CD4-positive, alpha-beta memory T cell (primary cell): ENCODE results near the gene ARV1. TPM values are rescaled to one million over a fixed set of nuclear protein-coding genes. Genes with fewer than 3 reads are reported as not detected.

Experiments used
- CTCF ChIA-PET: fragments of 350-600 bp; sonication (Branson Sonifier 250); formaldehyde crosslinking; loops from one replicate; lab custom pipeline; 2021; ENCODE audit warnings: inconsistent platforms; ENCODE audit not compliant: partially characterized antibody; lab: Charles Lee
- POLR2A ChIA-PET: fragments of 350-600 bp; sonication (Branson Sonifier 250); formaldehyde crosslinking; loops from one replicate; lab custom pipeline; 2021; ENCODE audit not compliant: partially characterized antibody; lab: Charles Lee
- DNase-seq, 5 donors: peaks; one replicate each; pipeline versions ENCODE4 v3.0.0 to v3.0.0-alpha.2; 2020 to 2022; ENCODE audit warnings: mixed read lengths in 1 of 5
- H3K27ac ChIP-seq: one replicate; pipeline ENCODE4 v1.7.0; 2013; ENCODE audit warnings: low read depth, low read length
- H3K27me3 ChIP-seq: 2 replicates; pipeline ENCODE4 v1.7.0; 2013; ENCODE audit warnings: mild to moderate bottlenecking, low read length, moderate library complexity; ENCODE audit not compliant: insufficient read depth
- H3K36me3 ChIP-seq: 2 replicates; pipeline ENCODE4 v1.7.0; 2013; ENCODE audit warnings: mild to moderate bottlenecking, low read length, moderate library complexity; ENCODE audit not compliant: insufficient read depth
- H3K4me1 ChIP-seq: 2 replicates; pipeline ENCODE4 v1.7.0; 2013; ENCODE audit warnings: mild to moderate bottlenecking, low read length, moderate library complexity; ENCODE audit not compliant: insufficient read depth
- H3K4me3 ChIP-seq, 2 donors: one replicate each; pipeline ENCODE4 v1.7.0; 2013; ENCODE audit warnings: low read length in 2 of 2, mild to moderate bottlenecking in 1 of 2
- H3K9me3 ChIP-seq, 2 donors: one replicate each; pipeline ENCODE4 v1.7.0; 2013; ENCODE audit warnings: low read length in 2 of 2, control low read depth in 1 of 2; ENCODE audit not compliant: control insufficient read depth in 1 of 2
- H3K27ac Mint-ChIP-seq, 7 donors: one replicate each; pipeline ENCODE4 v1.8.0; 2020 to 2021; ENCODE audit warnings: mixed read lengths in 7 of 7, mild to moderate bottlenecking in 6 of 7, inconsistent platforms in 3 of 7, moderate library complexity in 3 of 7
- H3K27me3 Mint-ChIP-seq, 2 donors: one replicate each; pipeline ENCODE4 v1.8.0; 2020 to 2021; ENCODE audit warnings: mixed read lengths in 2 of 2
- H3K36me3 Mint-ChIP-seq, 2 donors: one replicate each; pipeline ENCODE4 v1.8.0; 2020 to 2021; ENCODE audit warnings: mixed read lengths in 2 of 2, inconsistent platforms in 1 of 2, mild to moderate bottlenecking in 1 of 2
- H3K4me1 Mint-ChIP-seq, 4 donors: one replicate each; pipeline ENCODE4 v1.8.0; 2020 to 2021; ENCODE audit warnings: mixed read lengths in 4 of 4, mild to moderate bottlenecking in 1 of 4
- H3K4me3 Mint-ChIP-seq, 8 donors: one replicate each; pipeline ENCODE4 v1.8.0; 2020 to 2021; ENCODE audit warnings: mixed read lengths in 8 of 8, mild to moderate bottlenecking in 7 of 8, moderate library complexity in 6 of 8, inconsistent platforms in 3 of 8
- H3K9me3 Mint-ChIP-seq, 8 donors: one replicate each; pipeline ENCODE4 v1.8.0; 2020 to 2021; ENCODE audit warnings: mixed read lengths in 8 of 8, mild to moderate bottlenecking in 5 of 8, inconsistent platforms in 3 of 8, moderate library complexity in 1 of 8
- intact Hi-C: fragments of 100-400 bp; cut with micrococcal nuclease; formaldehyde crosslinking; loops from one replicate; pipeline ENCODE4 v1.15.1; 2023
- polyA plus RNA-seq, 2 donors: library from polyadenylated mRNA; unstranded; fragments of 300-500 nt; fragmentation: Illumina TruSeq; gene quantifications; one replicate each; pipeline ENCODE4 v1.2.3, GENCODE V29; 2021
- total RNA-seq, 2 experiments: library from RNA; stranded (reverse); gene quantifications; one replicate each; pipeline ENCODE4 v1.2.3, GENCODE V29; 2021

The ARV1 gene
- total RNA-seq (10 to 100 TPM; 13.8 to 14.2 TPM), polyA plus RNA-seq (10 to 100 TPM; 24.4 to 37.4 TPM)

GRCh38 chr1:230978491-230979388, at the start of gene ARV1, which contains the start of gene TTC13:
Gene ARV1 (plus strand): TSS chr1:230979094. CDS start chr1:230979106, 12 bp downstream.
Gene TTC13 (minus strand): TSS chr1:230978861. CDS start chr1:230978830, 31 bp downstream.
- intact Hi-C loops, result loop anchor here (1.0 to 5.0 kb wide), 10 partner anchors 41 to 550 kb away; partner anchors contain the start of genes COG2, EGLN1, FAM89A and GNPAT
- POLR2A ChIA-PET, result interaction anchor here (0.6 to 3.1 kb wide), 14 partner anchors 10 to 443 kb away, joined by 3 to 15 read pairs (median 4); partner anchors contain the start of genes COG2, FAM89A and GNPAT
- Histone ChIP-seq H3K27ac (peak within 1 kb of the TSS; percentile 69), H3K4me1 (peaks cover 59% of the 10 kb centered on the region), H3K4me3 (peak within 1 kb of the TSS; percentile 66 to 86), H3K36me3 (peaks cover 7% of the 10 kb centered on the region), H3K9me3 (no peaks in the 10 kb centered on the region), H3K27me3 (no peaks in the 10 kb centered on the region)
- Mint-ChIP-seq H3K27ac (peak within 1 kb of the TSS; percentile 92 to 100 (median 97)), H3K27me3 (no peaks in the 10 kb centered on the region), H3K4me1 (peaks cover 34 to 41% (median 38%) of the 10 kb centered on the region in 4 donors), H3K9me3 (no peaks in the 10 kb centered on the region), H3K36me3 (peaks cover 7 to 29% of the 10 kb centered on the region in 2 donors), H3K4me3 (peak within 1 kb of the TSS; percentile 94 to 100 (median 98))
- peak; percentile 95 to 97 (median 96) for DNase-seq
- CTCF ChIA-PET, result interaction anchor here (0.6 to 2.1 kb wide), 16 partner anchors 8 to 337 kb away, joined by 3 to 19 read pairs (median 5); partner anchors contain the start of gene COG2

- CTCF ChIA-PET, result interaction anchor here (2.1 kb wide), 1 partner anchor 13 kb away, joined by 5 read pairs; no protein-coding TSS in a partner anchor
- H3K27me3 ChIP-seq, result no peaks in the 10 kb centered on the region
- Mint-ChIP-seq H3K36me3 (peaks cover 43 to 72% of the 10 kb centered on the region in 2 donors), H3K9me3 (no peaks in the 10 kb centered on the region), H3K4me3 (no peak overlapping the region), H3K27me3 (no peaks in the 10 kb centered on the region), H3K4me1 (peaks cover 0 to 5% (median 4%) of the 10 kb centered on the region in 4 donors), H3K27ac (peak overlapping the region in 3 of 7 donors; percentile 22 to 73 (median 35))
- no peak overlapping the region for H3K27ac ChIP-seq
- peaks cover 28% of the 10 kb centered on the region for H3K36me3 ChIP-seq
- H3K4me3 ChIP-seq, result no peak overlapping the region
- DNase-seq, result no peak
- no peaks in the 10 kb centered on the region for H3K9me3 ChIP-seq
- intact Hi-C loops, result no loop called here
- POLR2A ChIA-PET, result no interaction called here
- no peaks in the 10 kb centered on the region for H3K4me1 ChIP-seq
These were observed 47.9 kb upstream of the ARV1 start for GRCh38 chr1:230930986-230931385.

- intact Hi-C loops, result loop anchor here (5.0 kb wide), 1 partner anchor 41 kb away; the partner anchor contains the start of genes ARV1 and TTC13
- CTCF ChIA-PET, result no interaction called here
- Mint-ChIP-seq H3K27me3 (no peaks in the 10 kb centered on the region), H3K27ac (peak overlapping the region in 5 of 7 donors; percentile 3 to 90 (median 65)), H3K9me3 (no peaks in the 10 kb centered on the region), H3K4me1 (peaks cover 0 to 33% (median 11%) of the 10 kb centered on the region in 4 donors), H3K36me3 (peaks cover 53 to 78% of the 10 kb centered on the region in 2 donors), H3K4me3 (no peak overlapping the region)
- POLR2A ChIA-PET, result no interaction called here
- DNase-seq, result no peak
- H3K27ac ChIP-seq, result no peak overlapping the region
- H3K36me3 ChIP-seq, result peaks cover 19% of the 10 kb centered on the region
- H3K4me3 ChIP-seq, result no peak overlapping the region
- no peaks in the 10 kb centered on the region for H3K4me1 ChIP-seq
- H3K27me3 ChIP-seq, result no peaks in the 10 kb centered on the region
- no peaks in the 10 kb centered on the region for H3K9me3 ChIP-seq
These were observed 43.0 kb upstream of the ARV1 start for GRCh38 chr1:230935852-230936251.

- Histone ChIP-seq H3K4me3 (no peak overlapping the region), H3K9me3 (no peaks in the 10 kb centered on the region), H3K4me1 (no peaks in the 10 kb centered on the region), H3K27ac (no peak overlapping the region), H3K27me3 (no peaks in the 10 kb centered on the region), H3K36me3 (peaks cover 14% of the 10 kb centered on the region)
- H3K27ac Mint-ChIP-seq, result peak overlapping the region in 6 of 7 donors; percentile 3 to 70 (median 62)
- H3K36me3 Mint-ChIP-seq, result peaks cover 55 to 73% of the 10 kb centered on the region in 2 donors
- no peaks in the 10 kb centered on the region for H3K9me3 Mint-ChIP-seq
- intact Hi-C loops, result loop anchor here (5.0 kb wide), 1 partner anchor 41 kb away; the partner anchor contains the start of genes ARV1 and TTC13
- POLR2A ChIA-PET, result no interaction called here
- CTCF ChIA-PET, result no interaction called here
- H3K27me3 Mint-ChIP-seq, result no peaks in the 10 kb centered on the region
- no peak overlapping the region for H3K4me3 Mint-ChIP-seq
- H3K4me1 Mint-ChIP-seq, result peaks cover 0 to 33% (median 11%) of the 10 kb centered on the region in 4 donors
- DNase-seq, result no peak
These were observed 42.4 kb upstream of the ARV1 start for GRCh38 chr1:230936475-230936874.

- Histone ChIP-seq H3K27me3 (no peaks in the 10 kb centered on the region), H3K4me3 (no peak overlapping the region), H3K36me3 (peaks cover 9% of the 10 kb centered on the region), H3K27ac (no peak overlapping the region), H3K9me3 (no peaks in the 10 kb centered on the region), H3K4me1 (no peaks in the 10 kb centered on the region)
- CTCF ChIA-PET, result no interaction called here
- POLR2A ChIA-PET, result no interaction called here
- Mint-ChIP-seq H3K36me3 (peaks cover 55 to 66% of the 10 kb centered on the region in 2 donors), H3K4me1 (peaks cover 0 to 33% (median 11%) of the 10 kb centered on the region in 4 donors), H3K9me3 (no peaks in the 10 kb centered on the region), H3K27me3 (no peaks in the 10 kb centered on the region), H3K27ac (peak overlapping the region in 5 of 7 donors; percentile 29 to 72 (median 52)), H3K4me3 (peak overlapping the region in 1 of 8 donors; percentile 3)
- intact Hi-C loops, result loop anchor here (5.0 kb wide), 1 partner anchor 40 kb away; the partner anchor contains the start of genes ARV1 and TTC13
- DNase-seq, result no peak
These were observed 41.5 kb upstream of the ARV1 start for GRCh38 chr1:230937371-230937770.

GRCh38 chr1:230938924-230939368, 39.9 kb upstream of the ARV1 start:
- Histone ChIP-seq H3K27me3 (no peaks in the 10 kb centered on the region), H3K4me3 (no peak overlapping the region), H3K27ac (no peak overlapping the region), H3K4me1 (no peaks in the 10 kb centered on the region), H3K9me3 (no peaks in the 10 kb centered on the region), H3K36me3 (peaks cover 9% of the 10 kb centered on the region)
- no peaks in the 10 kb centered on the region for H3K27me3 Mint-ChIP-seq
- intact Hi-C loops, result loop anchor here (5.0 kb wide), 1 partner anchor 38 kb away; the partner anchor contains the start of genes ARV1 and TTC13
- peaks cover 52 to 63% of the 10 kb centered on the region in 2 donors for H3K36me3 Mint-ChIP-seq
- peaks cover 0 to 37% (median 14%) of the 10 kb centered on the region in 4 donors for H3K4me1 Mint-ChIP-seq
- no peak for DNase-seq
- H3K9me3 Mint-ChIP-seq, result no peaks in the 10 kb centered on the region
- no peak overlapping the region for H3K4me3 Mint-ChIP-seq
- POLR2A ChIA-PET, result interaction anchor here (1.6 kb wide), 1 partner anchor 34 kb away, joined by 4 read pairs; no protein-coding TSS in a partner anchor
- CTCF ChIA-PET, result no interaction called here
- H3K27ac Mint-ChIP-seq, result peak overlapping the region in 6 of 7 donors; percentile 0 to 48 (median 38)
